Endothelial cell of umbilical vein (primary cell): ENCODE data around the gene PEX5. TPM values are rescaled to one million over a fixed set of nuclear protein-coding genes. Genes with fewer than 3 reads are reported as not detected.

Source experiments
- BruUV-seq: library from RNA; stranded (reverse); fragments of 400-500 nt; replicated peaks from 2 replicates; lab custom pipeline; 2021; lab: Mats Ljungman, UMichigan
- CTCF ChIA-PET: fragments of 300-600, 350-600 bp; sonication (Branson Sonifier 250); formaldehyde crosslinking; loops from one replicate; lab custom pipeline; 2021; ENCODE audit warnings: antibody characterized with exemption, inconsistent platforms; lab: Charles Lee
- POLR2A ChIA-PET: fragments of 300-600, 350-600 bp; sonication (Branson Sonifier 250); formaldehyde crosslinking; loops from one replicate; lab custom pipeline; 2021; ENCODE audit warnings: antibody characterized with exemption, inconsistent platforms; lab: Charles Lee
- DNase-seq: peaks from one replicate; pipeline ENCODE4 v3.0.0-alpha.2; 2011; ENCODE audit warnings: low read depth, low spot score
- FAIRE-seq: peaks from 2 replicates; lab custom pipeline; 2011; peaks lifted over from hg19 to GRCh38; lab: Jason Lieb, UNC
- H2AFZ ChIP-seq: 2 replicates; pipeline ENCODE4 v1.6.0; 2012; ENCODE audit warnings: low read depth, low read length, control low read depth, inconsistent platforms
- H3K27ac ChIP-seq: 2 replicates; pipeline ENCODE4 v1.5.1; 2011; ENCODE audit warnings: low read depth, mild to moderate bottlenecking, control low read depth, low read length, moderate library complexity; ENCODE audit not compliant: insufficient read depth
- H3K27me3 ChIP-seq, 2 experiments: 2 replicates each; pipeline versions ENCODE4 v1.6.0 to v1.6.1; 2011; ENCODE audit warnings: low read length in 2 of 2, mixed read lengths in 1 of 2; ENCODE audit not compliant: control insufficient read depth in 2 of 2, insufficient read depth in 2 of 2
- H3K36me3 ChIP-seq, 2 experiments: 2 replicates in 1 of 2; 3 replicates in 1 of 2; pipeline ENCODE4 v1.5.1; 2011; ENCODE audit warnings: low read length in 2 of 2, mild to moderate bottlenecking in 1 of 2, moderate library complexity in 1 of 2; ENCODE audit not compliant: control insufficient read depth in 2 of 2, insufficient read depth in 2 of 2; ENCODE audit errors: extremely low read depth in 1 of 2
- H3K4me1 ChIP-seq: 3 replicates; pipeline ENCODE4 v1.5.1; 2011; ENCODE audit warnings: mild to moderate bottlenecking, low read length; ENCODE audit not compliant: control insufficient read depth, insufficient read depth; ENCODE audit errors: extremely low read depth
- H3K4me2 ChIP-seq: 2 replicates; pipeline ENCODE4 v1.6.1; 2011; ENCODE audit warnings: low read length, control low read depth, mixed read lengths; ENCODE audit not compliant: insufficient read depth
- H3K4me3 ChIP-seq, 3 experiments: fragments of 200-600 bp in 1 of 3; sonication (generic), shearing (Covaris generic) in 1 of 3; replicated peaks in 1 of 3; 2 replicates each; pipeline ENCODE4 v1.5.1; 2011 to 2016; ENCODE audit warnings: control low read depth in 3 of 3, low read length in 3 of 3, mild to moderate bottlenecking in 2 of 3, inconsistent platforms in 1 of 3, low read depth in 1 of 3, moderate library complexity in 1 of 3; ENCODE audit not compliant: insufficient read depth in 1 of 3
- H3K79me2 ChIP-seq: 2 replicates; pipeline ENCODE4 v1.6.0; 2012; ENCODE audit warnings: low read length, inconsistent platforms; ENCODE audit not compliant: control insufficient read depth, insufficient read depth
- H3K9ac ChIP-seq: replicated peaks from 2 replicates; pipeline ENCODE3; 2011; ENCODE audit warnings: low read length, control low read depth; ENCODE audit not compliant: insufficient read depth; ENCODE audit errors: extremely low read depth
- H3K9me1 ChIP-seq: replicated peaks from 3 replicates; pipeline ENCODE4 v1.6.0; 2011; ENCODE audit warnings: mild to moderate bottlenecking, low read length; ENCODE audit not compliant: control insufficient read depth, insufficient read depth; ENCODE audit errors: extremely low read depth
- H3K9me3 ChIP-seq: replicated peaks from 2 replicates; pipeline ENCODE4 v1.5.1; 2012; ENCODE audit warnings: low read length, inconsistent platforms; ENCODE audit not compliant: control insufficient read depth, insufficient read depth
- H4K20me1 ChIP-seq: replicated peaks from 2 replicates; pipeline ENCODE3; 2011; ENCODE audit warnings: mild to moderate bottlenecking, low read length; ENCODE audit not compliant: control insufficient read depth, insufficient read depth; ENCODE audit errors: extremely low read depth
- EZH2 ChIP-seq: IDR thresholded peaks from 2 replicates; pipeline ENCODE4 v1.6.1; 2012; ENCODE audit warnings: borderline replicate concordance, low read depth, mild to moderate bottlenecking, moderate library complexity, low read length, inconsistent platforms; ENCODE audit not compliant: severe bottlenecking
- FOS ChIP-seq: IDR thresholded peaks from 2 replicates; pipeline ENCODE4 v1.6.1; 2011; ENCODE audit warnings: mild to moderate bottlenecking, low read length, moderate library complexity, borderline replicate concordance; ENCODE audit not compliant: insufficient read depth
- GATA2 ChIP-seq: IDR thresholded peaks from 2 replicates; pipeline ENCODE4 v1.7.0; 2011; ENCODE audit warnings: low read depth, mild to moderate bottlenecking, moderate library complexity, mixed read lengths, low read length; ENCODE audit not compliant: insufficient read length, insufficient read depth
- JUN ChIP-seq: IDR thresholded peaks from 2 replicates; pipeline ENCODE4 v1.6.1; 2011; ENCODE audit warnings: borderline replicate concordance, low read depth; ENCODE audit not compliant: insufficient read length, insufficient read depth
- MYC ChIP-seq: IDR thresholded peaks from one replicate; pipeline ENCODE4 v1.6.1; 2011; ENCODE audit warnings: mild to moderate bottlenecking, low read depth, low read length
- POLR2A ChIP-seq: IDR thresholded peaks from 2 replicates; pipeline ENCODE4 v1.6.1; 2012; ENCODE audit warnings: low read depth, mild to moderate bottlenecking, control low read depth, low read length
- POLR2AphosphoS5 ChIP-seq: IDR thresholded peaks from 2 replicates; pipeline ENCODE4 v1.6.1; 2012; ENCODE audit warnings: low read depth, mild to moderate bottlenecking, control low read depth, low read length, moderate library complexity; ENCODE audit not compliant: insufficient read depth
- dilution Hi-C: fragments of 300-500 bp; cut with MboI; formaldehyde crosslinking; loops from one replicate; pipeline ENCODE4 v1.15.0; 2019; ENCODE audit warnings: low sequenced_read_pairs; ENCODE audit not compliant: extremely low pct_ligation_motif_present
- intact Hi-C: fragments of 100-400 bp; cut with micrococcal nuclease; formaldehyde crosslinking; loops from one replicate; pipeline ENCODE4 v1.10.0; 2022
- polyA plus RNA-seq, 4 experiments: library from polyadenylated mRNA; depleted of rRNA in 3 of 4; stranded (reverse) in 3 of 4; unstranded in 1 of 4; fragments of >200 nt; gene quantifications; 2 replicates each; pipeline versions ENCODE4 v1.2.1 to v1.2.3, GENCODE V29; 2011 to 2012; ENCODE audit warnings: missing spikeins in 1 of 4
- total RNA-seq: library from RNA; stranded (reverse); gene quantifications from 2 replicates; pipeline ENCODE4 v1.2.3, GENCODE V29; 2021
- TF ChIP-seq, protein P1 (sequence below), 2 donors: IDR thresholded peaks; 1 replicate in 1 of 2; 2 replicates in 1 of 2; pipeline ENCODE4 v1.5.1; 2011; ENCODE audit warnings: low read length in 2 of 2, mild to moderate bottlenecking in 2 of 2, moderate library complexity in 2 of 2, control low read depth in 1 of 2, inconsistent platforms in 1 of 2, low read depth in 1 of 2; ENCODE audit not compliant: insufficient read depth in 1 of 2; ENCODE audit errors: extremely low read depth in 1 of 2
- TF ChIP-seq, protein P2 (sequence below): IDR thresholded peaks from 2 replicates; pipeline ENCODE4 v1.6.1; 2011; ENCODE audit not compliant: insufficient read depth, insufficient read length

PEX5 gene
- total and polyA plus RNA-seq, 2 donors (not counting 3 experiments of a cell fraction or from before 2014, with no cell fraction given): 12.9 to 32.3 TPM

DNA sequence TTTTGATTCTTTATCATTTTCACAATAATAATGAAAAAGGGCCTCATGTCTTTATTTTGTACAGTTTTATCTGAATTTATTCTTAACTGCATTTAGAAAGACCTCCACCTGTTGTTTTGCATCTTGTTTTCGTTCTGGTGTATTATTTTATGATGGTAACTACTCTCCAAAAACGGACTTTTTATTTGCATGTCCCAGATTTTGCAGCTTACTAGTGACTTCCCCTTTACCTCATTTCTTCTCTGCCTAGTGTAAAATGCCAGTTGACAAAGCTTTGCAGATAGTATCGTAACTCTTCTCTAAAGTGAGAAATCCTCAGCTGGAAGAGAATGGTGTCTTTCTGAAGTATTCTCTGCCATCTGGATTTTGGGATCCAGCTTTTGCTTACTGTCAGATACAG lies 17.2 kb downstream of the PEX5 start:
- CTCF ChIA-PET: no interaction called here
- no peaks in the 10 kb centered on the region for H3K9me1 ChIP-seq
- intact Hi-C loops (no loop called here), dilution Hi-C loops (no loop called here)
- no peaks in the 10 kb centered on the region for H4K20me1 ChIP-seq
- H3K27ac ChIP-seq: no peak overlapping the region
- no TSS peak for BruUV-seq
- FAIRE-seq (no peak), DNase-seq (no peak)
- H3K9me3 ChIP-seq: no peaks in the 10 kb centered on the region
- H3K4me2 ChIP-seq: no peak overlapping the region
- no peak overlapping the region for H3K9ac ChIP-seq
- H2AFZ ChIP-seq: no peak overlapping the region
- peaks cover 10 to 21% of the 10 kb centered on the region in 2 experiments for H3K36me3 ChIP-seq
- no peak overlapping the region for H3K4me3 ChIP-seq
- H3K27me3 ChIP-seq: no peaks in the 10 kb centered on the region
- POLR2A ChIA-PET: no interaction called here
- TF ChIP-seq, protein P1, sequence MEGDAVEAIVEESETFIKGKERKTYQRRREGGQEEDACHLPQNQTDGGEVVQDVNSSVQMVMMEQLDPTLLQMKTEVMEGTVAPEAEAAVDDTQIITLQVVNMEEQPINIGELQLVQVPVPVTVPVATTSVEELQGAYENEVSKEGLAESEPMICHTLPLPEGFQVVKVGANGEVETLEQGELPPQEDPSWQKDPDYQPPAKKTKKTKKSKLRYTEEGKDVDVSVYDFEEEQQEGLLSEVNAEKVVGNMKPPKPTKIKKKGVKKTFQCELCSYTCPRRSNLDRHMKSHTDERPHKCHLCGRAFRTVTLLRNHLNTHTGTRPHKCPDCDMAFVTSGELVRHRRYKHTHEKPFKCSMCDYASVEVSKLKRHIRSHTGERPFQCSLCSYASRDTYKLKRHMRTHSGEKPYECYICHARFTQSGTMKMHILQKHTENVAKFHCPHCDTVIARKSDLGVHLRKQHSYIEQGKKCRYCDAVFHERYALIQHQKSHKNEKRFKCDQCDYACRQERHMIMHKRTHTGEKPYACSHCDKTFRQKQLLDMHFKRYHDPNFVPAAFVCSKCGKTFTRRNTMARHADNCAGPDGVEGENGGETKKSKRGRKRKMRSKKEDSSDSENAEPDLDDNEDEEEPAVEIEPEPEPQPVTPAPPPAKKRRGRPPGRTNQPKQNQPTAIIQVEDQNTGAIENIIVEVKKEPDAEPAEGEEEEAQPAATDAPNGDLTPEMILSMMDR (IDR thresholded peaks at IDR 0.05; ENCODE audit: extremely low read depth in 1 of 2, insufficient read depth in 1 of 2, low read depth in 1 of 2, low read length in 2 of 2): no peak
- TF ChIP-seq FOS (no peak), POLR2AphosphoS5 (no peak), GATA2 (no peak), EZH2 (no peak), JUN (no peak), POLR2A (no peak), MYC (no peak)
- TF ChIP-seq, protein P2, sequence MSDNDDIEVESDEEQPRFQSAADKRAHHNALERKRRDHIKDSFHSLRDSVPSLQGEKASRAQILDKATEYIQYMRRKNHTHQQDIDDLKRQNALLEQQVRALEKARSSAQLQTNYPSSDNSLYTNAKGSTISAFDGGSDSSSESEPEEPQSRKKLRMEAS: no peak
- no peaks in the 10 kb centered on the region for H3K79me2 ChIP-seq
- no peaks in the 10 kb centered on the region for H3K4me1 ChIP-seq
